SU-DHL-6 (cell line): ENCODE data around the gene TENM4.

ENCODE experiments used
- H2AFZ ChIP-seq: fragments of 200-600 bp; sonication (generic); 2 replicates; pipeline ENCODE4 v1.6.1; 2014; ENCODE audit warnings: low read depth, mild to moderate bottlenecking, moderate library complexity, mixed read lengths, antibody characterized with exemption, low read length; ENCODE audit not compliant: severe bottlenecking
- H3F3A ChIP-seq: fragments of 200-600 bp; shearing (Covaris generic); 2 replicates; pipeline ENCODE4 v1.6.0; 2016; ENCODE audit warnings: antibody characterized with exemption, mild to moderate bottlenecking; ENCODE audit not compliant: insufficient read depth
- H3K27ac ChIP-seq: fragments of 200-600 bp; sonication (generic); 2 replicates; pipeline ENCODE4 v1.5.1; 2016; ENCODE audit warnings: low read depth, mild to moderate bottlenecking, low read length, moderate library complexity, mixed read lengths
- H3K27me3 ChIP-seq: fragments of 200-600 bp; sonication (generic), shearing (Covaris generic); 2 replicates; pipeline ENCODE4 v1.6.0; 2014; ENCODE audit warnings: mild to moderate bottlenecking, low read length
- H3K36me3 ChIP-seq: fragments of 200-600 bp; sonication (generic); 2 replicates; pipeline ENCODE4 v1.6.1; 2014; ENCODE audit warnings: mild to moderate bottlenecking, low read length, mixed read lengths
- H3K4me2 ChIP-seq: fragments of 300-600, 200-600 bp; shearing (Covaris generic), sonication (generic); 2 replicates; pipeline ENCODE4 v1.6.0; 2014; ENCODE audit warnings: low read length, low read depth, mild to moderate bottlenecking; ENCODE audit not compliant: poor library complexity, severe bottlenecking
- H3K4me3 ChIP-seq: fragments of 200-600 bp; sonication (generic); 2 replicates; pipeline ENCODE4 v1.5.1; 2014; ENCODE audit warnings: antibody characterized with exemption, low read length, mild to moderate bottlenecking, mixed read lengths; ENCODE audit not compliant: insufficient read depth, poor library complexity, severe bottlenecking
- H3K79me2 ChIP-seq: fragments of 200-600 bp; sonication (generic); 2 replicates; pipeline ENCODE4 v1.6.1; 2014; ENCODE audit warnings: mild to moderate bottlenecking, low read length, moderate library complexity; ENCODE audit not compliant: insufficient read depth
- H3K9ac ChIP-seq: fragments of 200-600 bp; sonication (generic); 2 replicates; pipeline ENCODE4 v1.7.0; 2014; ENCODE audit warnings: mild to moderate bottlenecking, low read length
- H3K9me2 ChIP-seq: fragments of 200-600 bp; sonication (generic); replicated peaks from 2 replicates; pipeline ENCODE4 v1.6.1; 2014; ENCODE audit warnings: low read length; ENCODE audit not compliant: insufficient read depth
- H3K9me3 ChIP-seq: fragments of 200-600 bp; sonication (generic); 2 replicates; pipeline ENCODE4 v1.6.1; 2014; ENCODE audit warnings: low read length, mixed read lengths; ENCODE audit not compliant: insufficient read depth
- H4K20me1 ChIP-seq: fragments of 200-600 bp; sonication (generic); 2 replicates; pipeline ENCODE4 v1.6.1; 2014; ENCODE audit warnings: low read depth, mild to moderate bottlenecking, antibody characterized with exemption, low read length, moderate library complexity, mixed read lengths
- CTCF ChIP-seq: fragments of 200-600 bp; sonication (generic); IDR thresholded peaks from one replicate; pipeline ENCODE4 v1.5.1; 2017; ENCODE audit warnings: antibody characterized with exemption, mild to moderate bottlenecking, low read length, moderate library complexity; ENCODE audit not compliant: insufficient read depth, poor library complexity, severe bottlenecking
- EZH2phosphoT487 ChIP-seq: fragments of 200-600 bp; sonication (generic), shearing (Covaris generic); conservative IDR thresholded peaks from 2 replicates; pipeline ENCODE4 v1.6.1; 2018; ENCODE audit warnings: mild to moderate bottlenecking, antibody characterized with exemption, low read length, moderate library complexity, mixed read lengths

TENM4 gene

GRCh38 chr11:79201677-79202347, 239.0 kb downstream of the TENM4 start:
- Histone ChIP-seq H3K9me3 (no peaks in the 10 kb centered on the region), H3K9ac (no peak overlapping the region), H3K27ac (no peak overlapping the region), H2AFZ (no peak overlapping the region), H4K20me1 (no peaks in the 10 kb centered on the region), H3K4me3 (no peak overlapping the region), H3K36me3 (no peaks in the 10 kb centered on the region), H3K9me2 (no peaks in the 10 kb centered on the region), H3K27me3 (no peaks in the 10 kb centered on the region), H3K4me2 (no peak overlapping the region), H3K79me2 (no peaks in the 10 kb centered on the region), H3F3A (no peaks in the 10 kb centered on the region)
- TF ChIP-seq EZH2phosphoT487, result no peak
- TF ChIP-seq CTCF, result no peak

GRCh38 chr11:79200398-79201070, 240.3 kb downstream of the TENM4 start:
- H3K4me3 ChIP-seq, result no peak overlapping the region
- H3K9me2 ChIP-seq, result no peaks in the 10 kb centered on the region
- no peaks in the 10 kb centered on the region for H3K27me3 ChIP-seq
- H4K20me1 ChIP-seq, result no peaks in the 10 kb centered on the region
- no peak overlapping the region for H3K27ac ChIP-seq
- no peaks in the 10 kb centered on the region for H3K9me3 ChIP-seq
- H3K4me2 ChIP-seq, result no peak overlapping the region
- H3F3A ChIP-seq, result no peaks in the 10 kb centered on the region
- no peak overlapping the region for H2AFZ ChIP-seq
- H3K36me3 ChIP-seq, result no peaks in the 10 kb centered on the region
- H3K79me2 ChIP-seq, result no peaks in the 10 kb centered on the region
- no peak overlapping the region for H3K9ac ChIP-seq
- TF ChIP-seq CTCF (no peak), EZH2phosphoT487 (no peak)

- no peak for TF ChIP-seq CTCF
- no peak for TF ChIP-seq EZH2phosphoT487
- no peak overlapping the region for H3K9ac ChIP-seq
- H3K4me2 ChIP-seq, result no peak overlapping the region
- H3K9me3 ChIP-seq, result no peaks in the 10 kb centered on the region
- H3K36me3 ChIP-seq, result no peaks in the 10 kb centered on the region
- no peak overlapping the region for H2AFZ ChIP-seq
- H3K4me3 ChIP-seq, result no peak overlapping the region
- H3K9me2 ChIP-seq, result no peaks in the 10 kb centered on the region
- H3K27ac ChIP-seq, result no peak overlapping the region
- H3K27me3 ChIP-seq, result no peaks in the 10 kb centered on the region
- H4K20me1 ChIP-seq, result no peaks in the 10 kb centered on the region
- H3F3A ChIP-seq, result no peaks in the 10 kb centered on the region
- H3K79me2 ChIP-seq, result no peaks in the 10 kb centered on the region
Observed at GRCh38 chr11:79199729-79200354, 241.0 kb downstream of the TENM4 start.
